ENCODE measurements around the gene SLC45A1. TPM values are rescaled to one million over a fixed set of nuclear protein-coding genes. Genes with fewer than 3 reads are reported as not detected.

The SLC45A1 gene
- total RNA-seq, 4 donors from 2014 or later, result 0.51 to 13.8 (median 7.4) TPM

- Histone ChIP-seq H3K9me3 (no peaks in the 10 kb centered on the region), H3K27ac (peak overlapping the region in 1 of 2 donors; percentile 51), H3K36me3 (no peaks in the 10 kb centered on the region), H3K4me1 (peaks cover 7 to 16% of the 10 kb centered on the region in 2 donors), H3K27me3 (no peaks in the 10 kb centered on the region), H3K4me3 (no peak overlapping the region)
- no peak for DNase-seq
- no peak for TF ChIP-seq POLR2A (IDR thresholded peaks at IDR 0.05)
- TF ChIP-seq, protein P1, sequence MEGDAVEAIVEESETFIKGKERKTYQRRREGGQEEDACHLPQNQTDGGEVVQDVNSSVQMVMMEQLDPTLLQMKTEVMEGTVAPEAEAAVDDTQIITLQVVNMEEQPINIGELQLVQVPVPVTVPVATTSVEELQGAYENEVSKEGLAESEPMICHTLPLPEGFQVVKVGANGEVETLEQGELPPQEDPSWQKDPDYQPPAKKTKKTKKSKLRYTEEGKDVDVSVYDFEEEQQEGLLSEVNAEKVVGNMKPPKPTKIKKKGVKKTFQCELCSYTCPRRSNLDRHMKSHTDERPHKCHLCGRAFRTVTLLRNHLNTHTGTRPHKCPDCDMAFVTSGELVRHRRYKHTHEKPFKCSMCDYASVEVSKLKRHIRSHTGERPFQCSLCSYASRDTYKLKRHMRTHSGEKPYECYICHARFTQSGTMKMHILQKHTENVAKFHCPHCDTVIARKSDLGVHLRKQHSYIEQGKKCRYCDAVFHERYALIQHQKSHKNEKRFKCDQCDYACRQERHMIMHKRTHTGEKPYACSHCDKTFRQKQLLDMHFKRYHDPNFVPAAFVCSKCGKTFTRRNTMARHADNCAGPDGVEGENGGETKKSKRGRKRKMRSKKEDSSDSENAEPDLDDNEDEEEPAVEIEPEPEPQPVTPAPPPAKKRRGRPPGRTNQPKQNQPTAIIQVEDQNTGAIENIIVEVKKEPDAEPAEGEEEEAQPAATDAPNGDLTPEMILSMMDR (IDR thresholded peaks at IDR 0.05), result no peak
- intact Hi-C loops (cut with DNase I; ENCODE audit: low total_unique reads), result no loop called here
These were observed 74.6 kb downstream of the SLC45A1 start for GRCh38 chr1:8392522-8392921.

Small RNA genes lying within 50 kb of the gene (small RNA-seq; reads per million reads assigned to genes)
- gene RF00019, result not detected
- not detected for gene RNU6-991P

Measured in uterus (tissue), 4 donors.